Activated CD8-positive, alpha-beta T cell treated with anti-CD3 and anti-CD28 coated beads for 36 hours (primary cell): ENCODE measurements around the gene TUBA8. TPM values are rescaled to one million over a fixed set of nuclear protein-coding genes. Genes with fewer than 3 reads are reported as not detected.
"Not testable (repeated sequence)": the region's sequence is repeated elsewhere in the genome, so short reads cannot be mapped to it uniquely, and the experiment has no call there.

Experiments used
- ATAC-seq: fragments of 200-7000 bp; cut with Tn5 transposase; one replicate; pipeline ENCODE4 v1.10.0; 2021; ENCODE audit warnings: mild to moderate bottlenecking, moderate library complexity
- CTCF ChIA-PET: fragments of 350-600 bp; sonication (Branson Sonifier 250); formaldehyde crosslinking; loops from one replicate; lab custom pipeline; 2021; ENCODE audit warnings: antibody characterized with exemption; lab: Charles Lee
- POLR2A ChIA-PET: fragments of 350-600 bp; sonication (Branson Sonifier 250); formaldehyde crosslinking; loops from one replicate; lab custom pipeline; 2021; ENCODE audit warnings: antibody characterized with exemption; lab: Charles Lee
- DNase-seq: peaks from one replicate; pipeline ENCODE4 v3.0.0-alpha.2; 2020
- H3K27ac Mint-ChIP-seq: one replicate; pipeline ENCODE4 v1.8.0; 2021; ENCODE audit warnings: mild to moderate bottlenecking, mixed read lengths
- H3K27me3 Mint-ChIP-seq: one replicate; pipeline ENCODE4 v1.8.0; 2021; ENCODE audit warnings: mixed read lengths
- H3K36me3 Mint-ChIP-seq: one replicate; pipeline ENCODE4 v1.8.0; 2021; ENCODE audit warnings: low read depth, mixed read lengths
- H3K4me1 Mint-ChIP-seq: one replicate; pipeline ENCODE4 v1.8.0; 2021; ENCODE audit warnings: low read depth, mixed read lengths
- H3K4me3 Mint-ChIP-seq: one replicate; pipeline ENCODE4 v1.8.0; 2021; ENCODE audit warnings: mild to moderate bottlenecking, moderate library complexity, mixed read lengths
- H3K9me3 Mint-ChIP-seq: one replicate; pipeline ENCODE4 v1.8.0; 2021; ENCODE audit warnings: mixed read lengths
- intact Hi-C: fragments of 100-400 bp; cut with micrococcal nuclease; formaldehyde crosslinking; loops from one replicate; pipeline ENCODE4 v1.10.0; 2022
- total RNA-seq, 2 experiments: library from RNA; stranded (reverse); gene quantifications; one replicate each; pipeline ENCODE4 v1.2.3, GENCODE V29; 2021
- TF ChIP-seq, protein P1 (sequence below): fragments of 200-600 bp; IDR thresholded peaks from one replicate; pipeline ENCODE4 v1.8.0; 2022; ENCODE audit warnings: antibody characterized with exemption, mild to moderate bottlenecking

Gene TUBA8
- total RNA-seq, 2 experiments from 2014 or later = 0.56 to 0.85 TPM

DNA sequence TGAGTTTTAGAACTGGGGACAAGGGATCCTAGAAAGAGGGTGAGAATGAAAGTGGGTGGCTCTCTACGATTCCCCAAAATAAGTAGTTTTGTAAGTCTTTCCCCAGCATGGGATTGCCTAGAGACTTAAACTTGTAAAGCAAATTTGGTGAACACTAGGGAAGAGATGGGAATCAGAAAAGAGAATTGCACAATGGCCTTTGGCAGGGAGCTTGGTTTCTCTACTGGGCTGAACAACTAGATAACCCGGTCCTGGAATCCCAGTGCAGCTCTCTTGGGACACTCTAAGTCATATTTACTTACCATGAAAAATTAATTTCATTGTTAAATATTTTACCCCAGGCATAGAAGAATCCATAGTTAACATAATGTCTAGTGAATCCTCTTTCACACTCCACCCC, 22.8 kb downstream of the TUBA8 start:
- intact Hi-C loops = no loop called here
- TF ChIP-seq, protein P1, sequence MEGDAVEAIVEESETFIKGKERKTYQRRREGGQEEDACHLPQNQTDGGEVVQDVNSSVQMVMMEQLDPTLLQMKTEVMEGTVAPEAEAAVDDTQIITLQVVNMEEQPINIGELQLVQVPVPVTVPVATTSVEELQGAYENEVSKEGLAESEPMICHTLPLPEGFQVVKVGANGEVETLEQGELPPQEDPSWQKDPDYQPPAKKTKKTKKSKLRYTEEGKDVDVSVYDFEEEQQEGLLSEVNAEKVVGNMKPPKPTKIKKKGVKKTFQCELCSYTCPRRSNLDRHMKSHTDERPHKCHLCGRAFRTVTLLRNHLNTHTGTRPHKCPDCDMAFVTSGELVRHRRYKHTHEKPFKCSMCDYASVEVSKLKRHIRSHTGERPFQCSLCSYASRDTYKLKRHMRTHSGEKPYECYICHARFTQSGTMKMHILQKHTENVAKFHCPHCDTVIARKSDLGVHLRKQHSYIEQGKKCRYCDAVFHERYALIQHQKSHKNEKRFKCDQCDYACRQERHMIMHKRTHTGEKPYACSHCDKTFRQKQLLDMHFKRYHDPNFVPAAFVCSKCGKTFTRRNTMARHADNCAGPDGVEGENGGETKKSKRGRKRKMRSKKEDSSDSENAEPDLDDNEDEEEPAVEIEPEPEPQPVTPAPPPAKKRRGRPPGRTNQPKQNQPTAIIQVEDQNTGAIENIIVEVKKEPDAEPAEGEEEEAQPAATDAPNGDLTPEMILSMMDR = no peak
- Mint-ChIP-seq H3K4me1 (no peaks in the 10 kb centered on the region), H3K9me3 (no peaks in the 10 kb centered on the region), H3K36me3 (no peaks in the 10 kb centered on the region), H3K4me3 (no peak overlapping the region), H3K27me3 (no peaks in the 10 kb centered on the region), H3K27ac (no peak overlapping the region)
- CTCF ChIA-PET = interaction anchor here (0.8 kb wide), 1 partner anchor 13 kb away, joined by 3 read pairs; no protein-coding TSS in a partner anchor
- POLR2A ChIA-PET = interaction anchor here (1.1 kb wide), 1 partner anchor 16 kb away, joined by 3 read pairs; the partner anchor contains the start of gene USP18
- DNase-seq (no peak), ATAC-seq (no peak)

- Mint-ChIP-seq H3K4me1 (no peaks in the 10 kb centered on the region), H3K9me3 (no peaks in the 10 kb centered on the region), H3K36me3 (peaks cover 2% of the 10 kb centered on the region), H3K4me3 (no peak overlapping the region), H3K27me3 (no peaks in the 10 kb centered on the region), H3K27ac (no peak overlapping the region)
- TF ChIP-seq, protein P1 = no peak
- intact Hi-C loops = no loop called here
- DNase-seq (no peak), ATAC-seq (no peak)
- ChIA-PET CTCF (no interaction called here), POLR2A (no interaction called here)
These were observed 26.1 kb downstream of the TUBA8 start for GRCh38 chr22:18136563-18137320.

DNA sequence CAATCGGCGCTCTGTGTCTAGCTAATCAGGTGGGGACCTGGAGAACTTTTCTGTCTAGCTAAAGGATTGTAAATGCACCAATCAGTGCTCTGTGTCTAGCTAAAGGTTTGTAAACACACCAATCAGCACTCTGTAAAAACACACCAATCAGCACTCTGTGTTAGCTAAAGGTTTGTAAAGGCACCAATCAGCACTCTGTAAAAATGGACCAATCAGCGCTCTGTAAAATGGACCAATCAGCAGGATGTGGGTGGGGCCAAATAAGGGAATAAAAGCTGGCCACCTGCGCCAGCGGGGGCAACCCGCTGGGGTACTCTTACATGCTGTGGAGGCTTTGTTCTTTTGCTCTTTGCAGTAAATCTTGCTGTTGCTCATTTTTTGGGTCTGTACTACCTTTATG, 30.4 kb downstream of the TUBA8 start:
- H3K4me1 Mint-ChIP-seq, ATAC-seq, H3K27me3 Mint-ChIP-seq, H3K4me3 Mint-ChIP-seq, H3K36me3 Mint-ChIP-seq, POLR2A ChIA-PET, H3K9me3 Mint-ChIP-seq, intact Hi-C loops, DNase-seq, H3K27ac Mint-ChIP-seq: not testable (repeated sequence)
- CTCF ChIA-PET = interaction anchor here (1.7 kb wide), 1 partner anchor 9 kb away, joined by 5 read pairs; the partner anchor contains the start of gene USP18

GRCh38 chr22:18144105-18144504, 33.5 kb downstream of the TUBA8 start:
- ChIA-PET CTCF (no interaction called here), POLR2A (no interaction called here)
- Mint-ChIP-seq H3K36me3 (peaks cover 2% of the 10 kb centered on the region), H3K4me3 (no peak overlapping the region), H3K27ac (no peak overlapping the region), H3K9me3 (no peaks in the 10 kb centered on the region), H3K4me1 (peaks cover 3% of the 10 kb centered on the region), H3K27me3 (no peaks in the 10 kb centered on the region)
- intact Hi-C loops = no loop called here
- ATAC-seq = no peak
- DNase-seq = no peak
- TF ChIP-seq, protein P1 = no peak

DNA sequence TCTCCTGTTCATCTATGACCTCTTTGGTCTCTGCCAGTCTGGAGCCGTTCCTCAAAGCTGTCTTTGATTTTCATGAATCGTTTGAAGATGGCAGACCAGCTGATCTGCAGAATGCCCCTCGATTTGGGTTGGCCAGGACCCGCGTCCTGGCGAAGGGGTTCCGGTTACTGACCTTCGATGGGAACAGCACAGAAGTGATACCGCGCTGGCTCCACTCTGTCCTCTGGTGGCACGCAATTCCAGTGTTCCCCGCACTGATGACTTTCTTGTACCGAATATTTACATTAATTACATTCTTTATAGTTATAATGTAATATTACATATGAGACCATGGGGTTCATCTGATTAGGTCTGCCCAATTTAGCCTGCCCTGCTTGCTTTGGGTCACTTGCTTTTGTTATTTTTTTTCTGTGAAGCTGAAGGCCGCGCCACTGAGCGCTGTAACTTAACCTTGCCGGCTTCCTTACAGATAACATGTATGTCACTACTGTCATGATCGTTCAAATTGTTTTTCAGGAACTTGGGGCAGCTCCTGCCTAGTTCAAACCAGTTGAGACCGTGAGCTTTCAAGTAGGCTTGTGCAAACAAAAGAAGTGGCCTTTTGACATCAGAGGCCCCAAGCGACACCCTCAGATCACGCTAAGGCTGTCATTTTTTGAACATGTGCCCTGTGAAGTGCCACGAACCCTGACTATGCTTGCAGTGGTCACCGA, 35.2 kb downstream of the TUBA8 start:
- ChIA-PET POLR2A (interaction anchor here (0.8 kb wide), 1 partner anchor 11 kb away, joined by 3 read pairs; no protein-coding TSS in a partner anchor), CTCF (interaction anchor here (0.9 kb wide), 1 partner anchor 12 kb away, joined by 3 read pairs; no protein-coding TSS in a partner anchor)
- Mint-ChIP-seq H3K9me3 (no peaks in the 10 kb centered on the region), H3K27ac (no peak overlapping the region), H3K27me3 (no peaks in the 10 kb centered on the region), H3K36me3 (peaks cover 2% of the 10 kb centered on the region), H3K4me1 (peaks cover 13% of the 10 kb centered on the region), H3K4me3 (no peak overlapping the region)
- intact Hi-C loops = loop anchor here (5.0 kb wide), 1 partner anchor 44 kb away; no protein-coding TSS in a partner anchor
- DNase-seq = no peak
- no peak for ATAC-seq
- TF ChIP-seq, protein P1 = no peak
